Activated CD4-positive, alpha-beta T cell treated with anti-CD3 and anti-CD28 coated beads, Interleukin-2, Interleukin-4, amounts not matched to agents 100 ng/mL and 50 ng/mL, durations not matched to agents 16 hours and 8 hours (primary cell): ENCODE data around the gene GPD2.
A peak's percentile ranks its signal among the peaks of the same experiment; 100 is the strongest.
"Not testable (repeated sequence)": the region's sequence is repeated elsewhere in the genome, so short reads cannot be mapped to it uniquely, and the experiment has no call there.

Source experiments
- DNase-seq: peaks from one replicate; pipeline ENCODE4 v3.0.0-alpha.2; 2020; ENCODE audit warnings: low spot score

The GPD2 gene

GRCh38 chr2:156476021-156476849, 40.1 kb downstream of the GPD2 start:
- peak; percentile 74 for DNase-seq

- peak; percentile 70 for DNase-seq
These were observed 40.6 kb downstream of the GPD2 start for GRCh38 chr2:156476850-156477206.

GRCh38 chr2:156480376-156480775, 44.2 kb downstream of the GPD2 start:
- DNase-seq = no peak

- DNase-seq = no peak
These were observed 45.1 kb downstream of the GPD2 start for GRCh38 chr2:156481312-156481711.

- DNase-seq = no peak
These were observed 47.6 kb downstream of the GPD2 start for GRCh38 chr2:156483741-156484173.

- DNase-seq = no peak
These were observed 50.0 kb downstream of the GPD2 start for GRCh38 chr2:156486147-156486546.

- DNase-seq = no peak
These were observed 50.4 kb downstream of the GPD2 start for GRCh38 chr2:156486614-156487013.

- DNase-seq = peak; percentile 39
These were observed 53.0 kb downstream of the GPD2 start for GRCh38 chr2:156489195-156489594.

GRCh38 chr2:156489750-156490465, 53.7 kb downstream of the GPD2 start:
- peak; percentile 56 for DNase-seq

GRCh38 chr2:156490466-156490840, 54.3 kb downstream of the GPD2 start:
- DNase-seq = no peak

GRCh38 chr2:156491176-156491575, 55.0 kb downstream of the GPD2 start:
- DNase-seq = no peak

GRCh38 chr2:156492979-156493378, 56.8 kb downstream of the GPD2 start:
- no peak for DNase-seq

- not testable (repeated sequence) for DNase-seq
These were observed 59.8 kb downstream of the GPD2 start for GRCh38 chr2:156495998-156496397.

- DNase-seq = no peak
These were observed 69.5 kb downstream of the GPD2 start for GRCh38 chr2:156505696-156506095.

- DNase-seq = no peak
These were observed 74.9 kb downstream of the GPD2 start for GRCh38 chr2:156511122-156511521.

- no peak for DNase-seq
These were observed 75.6 kb downstream of the GPD2 start for GRCh38 chr2:156511803-156512202.

GRCh38 chr2:156512451-156512850, 76.3 kb downstream of the GPD2 start:
- DNase-seq = no peak

- no peak for DNase-seq
These were observed 77.0 kb downstream of the GPD2 start for GRCh38 chr2:156513219-156513618.

GRCh38 chr2:156517419-156517818, 81.2 kb downstream of the GPD2 start:
- no peak for DNase-seq

- DNase-seq = no peak
These were observed 82.0 kb downstream of the GPD2 start for GRCh38 chr2:156518138-156518537.

GRCh38 chr2:156522864-156523440, 86.8 kb downstream of the GPD2 start:
- DNase-seq = no peak

- peak; percentile 48 for DNase-seq
These were observed 90.9 kb downstream of the GPD2 start for GRCh38 chr2:156526950-156527636.
